Esophagus muscularis mucosa (tissue), 4 donors: ENCODE measurements around the gene ERCC6. TPM values are rescaled to one million over a fixed set of nuclear protein-coding genes. Genes with fewer than 3 reads are reported as not detected.

Experiments used
- DNase-seq: peaks from one replicate; pipeline ENCODE4 v3.0.0-alpha.2; 2017; ENCODE audit errors: extremely low spot score
- H3K27ac ChIP-seq, 4 donors: fragments of 200-600 bp; sonication (generic); replicated peaks in 1 of 4; 1 replicate in 3 of 4; 2 replicates in 1 of 4; pipeline ENCODE4 v1.5.1; 2016 to 2019; ENCODE audit warnings: mild to moderate bottlenecking in 1 of 4
- H3K27me3 ChIP-seq, 4 donors: fragments of 200-600 bp; sonication (generic); one replicate each; pipeline versions ENCODE4 v1.5.1 to v1.6.0; 2016 to 2019
- H3K36me3 ChIP-seq, 4 donors: fragments of 200-600 bp; sonication (generic); one replicate each; pipeline ENCODE4 v1.5.1; 2016 to 2019
- H3K4me1 ChIP-seq, 4 donors: fragments of 200-600 bp; sonication (generic); one replicate each; pipeline ENCODE4 v1.5.1; 2016 to 2019
- H3K4me3 ChIP-seq, 4 donors: fragments of 200-600 bp; sonication (generic); 1 replicate in 2 of 4; 2 replicates in 2 of 4; pipeline ENCODE4 v1.5.1; 2016 to 2019; ENCODE audit warnings: mild to moderate bottlenecking in 4 of 4, moderate library complexity in 1 of 4
- H3K9me3 ChIP-seq, 4 donors: fragments of 200-600 bp; sonication (generic); 1 replicate in 3 of 4; 2 replicates in 1 of 4; pipeline ENCODE4 v1.5.1; 2016 to 2019
- EP300 ChIP-seq: sonication (generic); formaldehyde crosslinking; IDR thresholded peaks from one replicate; pipeline ENCODE4 v1.6.1; 2017; ENCODE audit warnings: antibody characterized with exemption
- POLR2A ChIP-seq: fragments of 450-650 bp; IDR thresholded peaks from one replicate; pipeline ENCODE4 v1.6.1; 2017; ENCODE audit warnings: antibody characterized with exemption, moderate library complexity, mild to moderate bottlenecking, low read depth
- POLR2AphosphoS5 ChIP-seq, 2 donors: sonication (generic); formaldehyde crosslinking; IDR thresholded peaks; one replicate each; pipeline ENCODE4 v1.6.1; 2017; ENCODE audit warnings: antibody characterized with exemption in 2 of 2
- WGBS: methylation state at CpG from one replicate; pipeline ENCODE4 v1.1.5; 2018; 5-methylcytosine and 5-hydroxymethylcytosine counted together
- intact Hi-C: fragments of 100-400 bp; cut with DNase I; formaldehyde crosslinking; loops from one replicate; pipeline ENCODE4 v1.15.1; 2023
- total RNA-seq, 4 donors: library from RNA; depleted of rRNA; stranded (reverse); fragments of >200 nt; gene quantifications; one replicate each; pipeline versions ENCODE4 v1.1.0 to v1.2.1, GENCODE V29; 2016
- TF ChIP-seq, protein P1 (sequence below), 3 experiments: fragments of 200-600 bp in 2 of 3; fragments of 450-650 bp in 1 of 3; sonication (generic) in 2 of 3; IDR thresholded peaks; one replicate each; pipeline ENCODE4 v1.5.1; 2017 to 2019; ENCODE audit warnings: antibody characterized with exemption in 3 of 3, mild to moderate bottlenecking in 2 of 3, moderate library complexity in 1 of 3

ERCC6 gene
- total RNA-seq, 4 donors from 2014 or later = 7.0 to 11.7 (median 9.2) TPM

DNA sequence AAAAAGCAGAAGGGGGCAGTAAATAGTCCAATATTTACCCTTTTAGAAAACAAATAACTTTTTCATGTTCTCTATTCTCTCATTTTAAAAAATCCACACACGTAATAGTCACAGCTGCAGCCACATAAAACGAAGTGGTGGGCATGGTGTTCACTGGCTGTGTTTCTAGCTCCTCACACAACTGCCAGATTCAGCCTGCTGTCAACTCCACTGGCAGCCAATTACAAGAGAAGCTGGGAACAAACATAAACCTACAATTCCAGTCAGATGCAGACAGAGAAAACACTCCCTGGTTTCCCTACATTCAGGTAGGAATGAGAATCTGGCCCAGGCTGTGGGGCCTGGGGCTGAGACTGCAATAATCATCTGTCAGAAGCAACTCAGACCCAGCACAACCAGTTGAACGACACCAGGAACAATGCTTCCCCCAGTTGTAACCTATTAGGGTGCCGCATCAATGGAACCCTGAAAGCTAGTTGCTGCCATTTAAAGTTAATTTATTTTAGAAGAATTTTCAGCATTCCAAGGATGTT, 29.1 kb downstream of the ERCC6 start:
- H3K27me3 ChIP-seq = no peaks in the 10 kb centered on the region
- no peaks in the 10 kb centered on the region for H3K9me3 ChIP-seq
- TF ChIP-seq POLR2A = no peak
- no peak for TF ChIP-seq POLR2AphosphoS5 (IDR thresholded peaks at IDR 0.05)
- TF ChIP-seq, protein P1, sequence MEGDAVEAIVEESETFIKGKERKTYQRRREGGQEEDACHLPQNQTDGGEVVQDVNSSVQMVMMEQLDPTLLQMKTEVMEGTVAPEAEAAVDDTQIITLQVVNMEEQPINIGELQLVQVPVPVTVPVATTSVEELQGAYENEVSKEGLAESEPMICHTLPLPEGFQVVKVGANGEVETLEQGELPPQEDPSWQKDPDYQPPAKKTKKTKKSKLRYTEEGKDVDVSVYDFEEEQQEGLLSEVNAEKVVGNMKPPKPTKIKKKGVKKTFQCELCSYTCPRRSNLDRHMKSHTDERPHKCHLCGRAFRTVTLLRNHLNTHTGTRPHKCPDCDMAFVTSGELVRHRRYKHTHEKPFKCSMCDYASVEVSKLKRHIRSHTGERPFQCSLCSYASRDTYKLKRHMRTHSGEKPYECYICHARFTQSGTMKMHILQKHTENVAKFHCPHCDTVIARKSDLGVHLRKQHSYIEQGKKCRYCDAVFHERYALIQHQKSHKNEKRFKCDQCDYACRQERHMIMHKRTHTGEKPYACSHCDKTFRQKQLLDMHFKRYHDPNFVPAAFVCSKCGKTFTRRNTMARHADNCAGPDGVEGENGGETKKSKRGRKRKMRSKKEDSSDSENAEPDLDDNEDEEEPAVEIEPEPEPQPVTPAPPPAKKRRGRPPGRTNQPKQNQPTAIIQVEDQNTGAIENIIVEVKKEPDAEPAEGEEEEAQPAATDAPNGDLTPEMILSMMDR (IDR thresholded peaks at IDR 0.05) = no peak
- TF ChIP-seq EP300 = no peak
- no peak overlapping the region for H3K27ac ChIP-seq
- peaks cover 8 to 18% (median 16%) of the 10 kb centered on the region in 4 donors for H3K4me1 ChIP-seq
- WGBS = 92% methylated on average over 4 of the region's 4 CpGs
- H3K4me3 ChIP-seq = no peak overlapping the region
- intact Hi-C loops = loop anchor here (10.0 kb wide), 2 partner anchors 525 to 855 kb away; no protein-coding TSS in a partner anchor
- H3K36me3 ChIP-seq = peaks cover 0 to 5% (median under 1%) of the 10 kb centered on the region in 4 donors
- DNase-seq = no peak

DNA sequence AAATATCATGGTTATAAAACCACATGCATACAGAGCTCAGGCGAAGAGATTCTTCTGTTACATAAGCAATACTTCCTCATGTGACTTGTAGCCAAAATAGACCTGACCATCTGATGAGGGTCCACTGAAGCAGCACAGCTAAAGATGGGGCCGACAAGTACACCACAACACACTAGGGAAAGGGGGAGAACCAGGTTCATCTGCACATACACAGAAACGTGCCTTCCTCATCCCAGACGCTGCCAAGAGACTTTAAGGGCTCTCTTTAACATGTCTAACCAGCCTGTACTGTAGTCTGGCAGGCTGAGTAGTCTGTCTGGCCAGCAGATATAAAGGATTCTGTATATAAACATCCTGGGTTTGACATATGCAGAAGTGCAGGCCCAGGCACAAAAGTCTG, 30.3 kb downstream of the ERCC6 start:
- 38% methylated on average over 4 of the region's 4 CpGs for WGBS
- no peaks in the 10 kb centered on the region for H3K9me3 ChIP-seq
- peaks cover 8 to 18% (median 16%) of the 10 kb centered on the region in 4 donors for H3K4me1 ChIP-seq
- H3K27ac ChIP-seq = no peak overlapping the region
- TF ChIP-seq EP300 (no peak), POLR2AphosphoS5 (IDR thresholded peaks at IDR 0.05) (no peak), POLR2A (no peak)
- TF ChIP-seq, protein P1 (IDR thresholded peaks at IDR 0.05) = no peak
- H3K4me3 ChIP-seq = no peak overlapping the region
- intact Hi-C loops = no loop called here
- H3K27me3 ChIP-seq = no peaks in the 10 kb centered on the region
- H3K36me3 ChIP-seq = peaks cover 0 to 4% (median 2%) of the 10 kb centered on the region in 4 donors
- DNase-seq = no peak

DNA sequence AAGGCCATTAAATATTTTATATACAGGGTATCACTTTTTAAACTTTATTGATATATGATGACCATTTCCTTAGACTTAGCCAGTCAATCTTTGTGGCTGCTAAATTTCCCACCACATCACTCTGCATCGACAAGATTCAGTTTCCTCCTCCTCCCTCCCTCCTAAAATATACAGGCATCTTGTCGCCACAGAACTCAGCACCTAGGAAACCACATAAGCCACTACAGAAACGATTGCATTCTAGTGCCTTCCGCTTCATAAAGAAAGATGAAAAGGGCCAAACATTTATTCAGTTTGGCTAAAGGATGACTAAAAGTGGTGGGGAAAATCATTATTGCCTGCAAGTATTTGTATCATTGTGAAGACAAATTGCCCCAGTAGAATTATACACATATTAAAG, 30.7 kb downstream of the ERCC6 start:
- H3K27me3 ChIP-seq = no peaks in the 10 kb centered on the region
- H3K4me1 ChIP-seq = peaks cover 8 to 18% (median 16%) of the 10 kb centered on the region in 4 donors
- 46% methylated on average over 4 of the region's 4 CpGs for WGBS
- no peak overlapping the region for H3K27ac ChIP-seq
- H3K36me3 ChIP-seq = peaks cover 0 to 4% (median 2%) of the 10 kb centered on the region in 4 donors
- H3K4me3 ChIP-seq = no peak overlapping the region
- TF ChIP-seq, protein P1 (IDR thresholded peaks at IDR 0.05) = no peak
- TF ChIP-seq EP300 = no peak
- TF ChIP-seq POLR2AphosphoS5 (IDR thresholded peaks at IDR 0.05) = no peak
- no peak for TF ChIP-seq POLR2A
- DNase-seq = no peak
- intact Hi-C loops = no loop called here
- no peaks in the 10 kb centered on the region for H3K9me3 ChIP-seq

DNA sequence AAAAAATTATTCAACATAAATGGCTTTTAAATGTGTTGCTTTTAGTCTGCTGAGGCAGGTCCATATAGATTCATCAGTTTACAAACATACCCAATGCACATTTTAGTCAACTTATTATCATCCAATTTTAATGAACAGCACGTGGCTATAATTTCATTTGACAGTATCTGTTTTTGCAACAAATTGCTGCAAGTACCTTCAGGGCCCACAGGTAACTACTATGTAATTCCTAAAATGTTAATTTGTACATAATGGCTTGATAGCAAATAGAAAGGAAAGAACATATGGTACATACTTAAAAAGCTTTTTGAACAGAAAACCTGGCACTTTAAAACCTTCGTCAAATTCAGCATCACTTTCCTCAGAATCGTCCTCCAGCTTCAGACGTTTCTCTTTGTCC, 33.3 kb downstream of the ERCC6 start:
- Histone ChIP-seq H3K4me3 (no peak overlapping the region), H3K9me3 (no peaks in the 10 kb centered on the region), H3K36me3 (peaks cover 0 to 4% (median 2%) of the 10 kb centered on the region in 4 donors), H3K4me1 (peaks cover 8 to 18% (median 16%) of the 10 kb centered on the region in 4 donors), H3K27ac (no peak overlapping the region), H3K27me3 (no peaks in the 10 kb centered on the region)
- intact Hi-C loops = no loop called here
- DNase-seq = no peak
- WGBS = 92% methylated on average over 4 of the region's 4 CpGs
- no peak for TF ChIP-seq POLR2AphosphoS5 (IDR thresholded peaks at IDR 0.05)
- no peak for TF ChIP-seq EP300
- TF ChIP-seq, protein P1 (IDR thresholded peaks at IDR 0.05) = no peak
- no peak for TF ChIP-seq POLR2A

DNA sequence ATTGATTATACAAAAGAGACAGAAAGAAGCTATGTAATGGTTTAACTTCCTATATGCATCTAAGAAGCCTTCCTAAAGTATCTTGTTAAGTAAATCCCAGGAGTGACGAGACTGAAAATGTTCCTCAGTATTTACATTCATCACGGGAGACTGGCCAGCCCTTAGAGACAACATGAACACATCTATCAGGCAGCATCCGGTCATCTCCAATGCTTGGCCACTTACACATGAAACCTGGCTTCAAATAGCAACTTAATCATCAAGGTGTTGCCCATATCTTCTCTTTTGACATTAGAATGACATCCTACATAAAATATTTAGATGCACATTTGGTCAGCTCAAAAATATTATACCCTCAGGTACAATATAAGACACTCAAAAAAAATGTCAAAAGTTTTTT, 33.8 kb downstream of the ERCC6 start:
- Histone ChIP-seq H3K4me3 (no peak overlapping the region), H3K4me1 (peaks cover 8 to 18% (median 16%) of the 10 kb centered on the region in 4 donors), H3K36me3 (peaks cover 4 to 9% (median 4%) of the 10 kb centered on the region in 4 donors), H3K27me3 (no peaks in the 10 kb centered on the region), H3K9me3 (no peaks in the 10 kb centered on the region), H3K27ac (no peak overlapping the region)
- WGBS = 91% methylated on average over 3 of the region's 3 CpGs
- no peak for DNase-seq
- intact Hi-C loops = no loop called here
- TF ChIP-seq POLR2A = no peak
- no peak for TF ChIP-seq EP300
- no peak for TF ChIP-seq POLR2AphosphoS5 (IDR thresholded peaks at IDR 0.05)
- TF ChIP-seq, protein P1 (IDR thresholded peaks at IDR 0.05) = no peak
